ENCODE data around the gene ELF1.
"Not testable (repeated sequence)": the region's sequence is repeated elsewhere in the genome, so short reads cannot be mapped to it uniquely, and the experiment has no call there.

ELF1 gene

GRCh38 chr13:40980461-40980860, 38.7 kb downstream of the ELF1 start:
- H3K27ac ChIP-seq, result no peak overlapping the region
- TF ChIP-seq CTCF (IDR thresholded peaks at IDR 0.05) (no peak), ZFX (IDR thresholded peaks at IDR 0.05; ENCODE audit: borderline replicate concordance) (no peak)

DNA sequence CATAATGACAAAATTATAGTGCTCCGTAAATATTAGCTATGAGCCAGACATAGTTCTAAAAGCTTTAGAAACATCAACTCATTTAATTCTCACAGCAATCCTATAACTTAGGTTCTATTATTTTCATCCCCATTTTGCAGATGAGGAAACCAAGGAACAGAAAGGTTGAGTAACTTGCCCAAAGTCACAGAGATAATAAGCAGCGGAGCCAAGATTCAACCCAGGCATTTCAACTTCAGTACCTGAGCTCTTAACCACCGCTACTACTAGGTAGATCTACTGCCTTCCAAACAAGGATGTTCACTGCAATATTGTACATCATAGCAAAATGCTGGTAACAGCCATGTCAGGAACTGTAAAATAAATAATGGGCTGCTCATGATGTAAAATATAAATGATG, 39.9 kb downstream of the ELF1 start:
- H3K27ac ChIP-seq, result no peak overlapping the region
- TF ChIP-seq CTCF (IDR thresholded peaks at IDR 0.05) (no peak), ZFX (IDR thresholded peaks at IDR 0.05; ENCODE audit: borderline replicate concordance) (no peak)

DNA sequence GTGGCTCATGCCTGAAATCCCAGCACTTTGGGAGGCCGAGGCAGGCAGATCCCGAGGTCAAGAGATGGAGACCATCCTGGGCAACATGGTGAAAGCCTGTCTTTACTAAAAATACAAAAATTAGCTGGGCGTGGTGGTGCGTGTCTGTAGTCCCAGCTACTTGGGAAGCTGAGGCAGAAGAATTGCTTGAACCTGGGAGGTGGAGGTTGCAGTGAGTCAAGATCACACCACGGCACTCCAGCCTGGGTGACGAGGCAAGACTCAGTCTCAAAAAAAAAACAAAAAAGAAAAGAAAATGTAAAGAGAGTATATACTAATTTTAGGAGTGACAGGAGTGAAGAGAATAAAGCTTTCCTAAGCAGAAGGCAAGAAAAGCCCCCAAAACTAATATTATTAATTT, 41.0 kb downstream of the ELF1 start:
- not testable (repeated sequence) for H3K27ac ChIP-seq

DNA sequence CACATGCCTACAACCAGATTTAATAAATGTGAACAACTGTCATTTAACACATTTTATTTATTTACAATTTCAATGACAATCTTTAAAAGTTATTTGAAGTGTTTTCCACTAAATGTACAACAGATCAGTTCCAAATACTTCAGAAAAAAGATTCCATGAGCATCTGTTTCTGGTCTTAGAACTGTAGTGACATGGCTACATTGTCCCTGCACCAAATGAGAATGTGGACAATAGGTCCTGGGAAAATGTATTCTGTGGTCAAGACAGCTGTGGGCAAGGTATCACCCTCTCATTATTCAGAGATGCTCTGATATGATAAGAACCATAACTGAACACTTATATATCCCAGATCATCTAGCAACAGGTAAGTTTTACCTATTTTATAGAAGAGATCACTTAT, 43.7 kb downstream of the ELF1 start:
- H3K27ac ChIP-seq, result peak overlapping the region; percentile 49
- no peak for TF ChIP-seq CTCF (IDR thresholded peaks at IDR 0.05)
- TF ChIP-seq ZFX (IDR thresholded peaks at IDR 0.05; ENCODE audit: borderline replicate concordance), result no peak

DNA sequence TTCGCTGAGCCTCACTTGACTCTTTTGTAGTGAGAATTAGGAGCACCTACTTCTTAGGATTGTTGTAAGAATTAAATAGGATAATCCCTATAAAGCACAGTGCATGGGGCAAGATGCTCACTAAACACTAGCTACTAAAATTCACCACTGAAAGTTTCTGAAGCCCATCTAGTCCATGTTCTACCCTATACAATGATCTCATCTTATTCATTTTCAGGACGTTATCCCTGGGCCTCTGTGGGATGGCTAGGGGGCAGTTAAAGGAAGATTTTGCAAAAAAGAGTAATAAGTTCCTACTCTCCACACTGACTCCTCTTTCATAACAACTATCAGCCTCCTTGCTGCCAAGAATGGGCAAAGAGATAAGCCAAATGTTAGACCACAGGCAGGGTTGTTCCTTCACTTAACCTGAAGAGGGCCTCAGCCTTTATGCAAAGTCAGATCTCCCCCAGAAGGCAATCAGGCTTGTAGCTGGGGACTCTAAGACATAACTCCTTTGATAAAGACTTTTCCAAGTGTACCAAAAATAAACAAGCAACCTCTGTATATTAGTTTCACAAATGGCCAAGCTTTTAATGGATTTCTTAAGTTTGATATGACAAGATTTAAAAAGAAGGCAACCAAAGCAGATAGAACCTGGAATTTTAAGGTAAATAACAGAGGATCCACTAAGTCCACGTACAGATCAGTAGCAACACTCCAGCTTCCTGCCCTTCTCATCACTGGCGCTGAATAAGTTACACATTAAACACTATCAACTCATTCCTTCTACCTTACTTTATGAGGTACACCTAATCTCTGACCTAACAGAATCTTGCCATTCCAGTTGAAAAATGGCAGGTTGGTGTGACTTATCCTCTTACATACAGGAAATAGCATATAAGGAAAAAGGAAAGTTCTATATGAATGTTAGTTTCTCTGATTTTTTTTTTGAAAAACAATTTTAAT, 44.4 kb downstream of the ELF1 start:
- TF ChIP-seq ZFX (IDR thresholded peaks at IDR 0.05; ENCODE audit: borderline replicate concordance) (no peak), CTCF (IDR thresholded peaks at IDR 0.05) (peak; percentile 62)
- peak overlapping the region; percentile 49 for H3K27ac ChIP-seq

DNA sequence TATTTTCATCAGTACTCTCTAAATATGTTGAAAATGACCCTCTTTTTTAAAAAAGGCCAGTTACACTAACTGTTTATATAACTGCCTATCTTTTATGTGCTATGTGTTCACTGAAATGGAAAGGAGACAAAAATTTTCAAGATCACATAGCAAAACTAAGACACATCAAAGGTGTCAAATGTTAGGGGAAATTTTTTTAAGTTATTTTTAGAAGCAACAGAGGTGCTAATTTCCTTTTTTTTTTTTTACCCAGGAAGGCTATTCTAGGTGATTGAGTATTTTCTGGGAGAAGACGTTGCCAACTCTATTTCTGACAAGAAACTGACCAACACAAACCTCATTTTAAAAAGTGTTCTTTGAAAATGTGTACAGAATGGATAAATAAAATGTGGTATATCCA, 45.7 kb downstream of the ELF1 start:
- no peak overlapping the region for H3K27ac ChIP-seq

DNA sequence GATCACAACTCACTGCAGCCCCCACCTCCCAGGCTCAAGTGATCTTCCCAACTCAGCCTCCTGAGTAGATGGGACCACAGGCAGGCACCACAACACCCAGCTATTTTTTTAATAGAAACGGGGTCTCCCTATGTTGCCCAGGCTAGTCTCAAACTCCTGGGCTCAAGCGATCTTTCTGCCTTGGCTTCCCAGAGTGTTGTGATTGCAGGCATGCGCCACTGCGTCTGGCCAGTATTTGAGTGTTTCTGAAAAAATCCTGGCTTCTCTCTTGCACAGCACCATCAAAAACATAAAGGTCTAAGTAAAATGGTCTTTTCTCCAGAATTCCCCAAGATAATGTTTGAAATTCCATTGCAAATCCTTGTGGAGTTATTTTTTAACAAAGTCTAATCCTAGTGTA, 47.8 kb downstream of the ELF1 start:
- no peak for TF ChIP-seq CTCF (IDR thresholded peaks at IDR 0.05)
- no peak for TF ChIP-seq ZFX (IDR thresholded peaks at IDR 0.05; ENCODE audit: borderline replicate concordance)
- peak overlapping the region; percentile 6; the same call in 1 of the 2 replicates for H3K27ac ChIP-seq

More for the DNA sequence above, 45.7 kb downstream of the ELF1 start:
- TF ChIP-seq CTCF (IDR thresholded peaks at IDR 0.05) (no peak), ZFX (IDR thresholded peaks at IDR 0.05; ENCODE audit: borderline replicate concordance) (no peak)
